ENCODE measurements around the gene RRM2. TPM values are rescaled to one million over a fixed set of nuclear protein-coding genes. Genes with fewer than 3 reads are reported as not detected.

The RRM2 gene
- polyA plus RNA-seq, 1 donor from 2014 or later, result 0.57 TPM

- H3K9me3 ChIP-seq (ENCODE audit: low read length), result no peaks in the 10 kb centered on the region
- no peaks in the 10 kb centered on the region for H3K36me3 ChIP-seq (ENCODE audit: insufficient read depth, low read length)
- no peak overlapping the region for H3K27ac ChIP-seq (ENCODE audit: low read length)
- H3K4me2 ChIP-seq (ENCODE audit: low read length), result no peak overlapping the region
- no peak overlapping the region for H2AFZ ChIP-seq (ENCODE audit: low read depth, low read length)
- no peak overlapping the region for H3K4me3 ChIP-seq (ENCODE audit: low read length)
- no peak for TF ChIP-seq CTCF (IDR thresholded peaks at IDR 0.05; ENCODE audit: poor library complexity, severe bottlenecking)
- no peak for TF ChIP-seq MXI1 (conservative IDR thresholded peaks at IDR 0.05; ENCODE audit: poor library complexity, severe bottlenecking)
- TF ChIP-seq RAD21 (conservative IDR thresholded peaks at IDR 0.05), result no peak
- no peak for TF ChIP-seq EZH2 (IDR thresholded peaks at IDR 0.05; ENCODE audit: borderline replicate concordance, insufficient read depth, low read length, poor library complexity, severe bottlenecking)
- TF ChIP-seq TAF1 (IDR thresholded peaks at IDR 0.05; ENCODE audit: low read depth), result no peak
- no peak for TF ChIP-seq SMC3 (conservative IDR thresholded peaks at IDR 0.05; ENCODE audit: poor library complexity)
- no peak for TF ChIP-seq EP300 (conservative IDR thresholded peaks at IDR 0.05; ENCODE audit: poor library complexity, severe bottlenecking)
- no peak for TF ChIP-seq POLR2AphosphoS5 (IDR thresholded peaks at IDR 0.05)
- no peak for TF ChIP-seq REST (IDR thresholded peaks at IDR 0.05; ENCODE audit: borderline replicate concordance)
- no peaks in the 10 kb centered on the region for H3F3A ChIP-seq (ENCODE audit: insufficient read depth, low read length, poor library complexity, severe bottlenecking)
- H3K27me3 ChIP-seq (ENCODE audit: insufficient read depth, low read depth, low read length), result peaks cover 9% of the 10 kb centered on the region
- H3K9me2 ChIP-seq (ENCODE audit: insufficient read depth, low read length), result no peaks in the 10 kb centered on the region
- no peak overlapping the region for H3K9ac ChIP-seq (ENCODE audit: low read length)
- no peaks in the 10 kb centered on the region for H3K79me2 ChIP-seq (replicated peaks; ENCODE audit: insufficient read depth, low read length)
- H4K20me1 ChIP-seq (ENCODE audit: insufficient read depth), result no peaks in the 10 kb centered on the region
Measured at GRCh38 chr2:10086950-10087349, 35.6 kb upstream of the RRM2 start.

DNA sequence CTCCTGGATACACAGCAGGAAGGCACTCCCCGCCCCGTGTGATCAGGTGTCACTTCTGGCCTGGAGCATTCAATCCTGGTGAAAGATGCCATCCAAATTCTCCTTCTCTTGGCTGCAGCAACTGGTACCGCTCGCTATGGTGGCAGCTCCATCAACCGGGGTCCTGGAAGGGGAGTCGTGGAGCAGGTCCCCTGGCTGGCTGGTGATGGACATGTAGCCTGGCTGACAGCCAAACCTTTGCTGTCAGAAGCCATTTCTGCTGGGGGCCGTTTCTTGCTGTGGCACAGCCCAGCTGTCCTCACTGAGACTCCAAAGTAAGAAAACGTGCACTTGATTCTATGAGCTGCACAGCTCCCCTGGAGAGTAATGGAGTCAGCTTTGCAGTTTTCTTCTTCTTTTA, 35.2 kb upstream of the RRM2 start:
- Histone ChIP-seq H3K36me3 (ENCODE audit: insufficient read depth, low read length) (no peaks in the 10 kb centered on the region), H3F3A (ENCODE audit: insufficient read depth, low read length, poor library complexity, severe bottlenecking) (no peaks in the 10 kb centered on the region), H3K27ac (ENCODE audit: low read length) (no peak overlapping the region), H2AFZ (ENCODE audit: low read depth, low read length) (no peak overlapping the region), H4K20me1 (ENCODE audit: insufficient read depth) (no peaks in the 10 kb centered on the region), H3K9me3 (ENCODE audit: low read length) (no peaks in the 10 kb centered on the region), H3K79me2 (replicated peaks; ENCODE audit: insufficient read depth, low read length) (no peaks in the 10 kb centered on the region), H3K4me3 (ENCODE audit: low read length) (no peak overlapping the region), H3K4me2 (ENCODE audit: low read length) (no peak overlapping the region), H3K9me2 (ENCODE audit: insufficient read depth, low read length) (no peaks in the 10 kb centered on the region), H3K9ac (ENCODE audit: low read length) (no peak overlapping the region), H3K27me3 (ENCODE audit: insufficient read depth, low read depth, low read length) (peaks cover 5% of the 10 kb centered on the region)
- TF ChIP-seq EZH2 (IDR thresholded peaks at IDR 0.05; ENCODE audit: borderline replicate concordance, insufficient read depth, low read length, poor library complexity, severe bottlenecking), result no peak
- TF ChIP-seq TAF1 (IDR thresholded peaks at IDR 0.05; ENCODE audit: low read depth), result no peak
- TF ChIP-seq SMC3 (conservative IDR thresholded peaks at IDR 0.05; ENCODE audit: poor library complexity), result no peak
- no peak for TF ChIP-seq RAD21 (conservative IDR thresholded peaks at IDR 0.05)
- no peak for TF ChIP-seq POLR2AphosphoS5 (IDR thresholded peaks at IDR 0.05)
- no peak for TF ChIP-seq EP300 (conservative IDR thresholded peaks at IDR 0.05; ENCODE audit: poor library complexity, severe bottlenecking)
- TF ChIP-seq REST (IDR thresholded peaks at IDR 0.05; ENCODE audit: borderline replicate concordance), result no peak
- TF ChIP-seq CTCF (IDR thresholded peaks at IDR 0.05; ENCODE audit: poor library complexity, severe bottlenecking), result no peak
- no peak for TF ChIP-seq MXI1 (conservative IDR thresholded peaks at IDR 0.05; ENCODE audit: poor library complexity, severe bottlenecking)

Measured in neural cell (in vitro differentiated cells).